ENCODE data around the gene TRAPPC3L. TPM values are rescaled to one million over a fixed set of nuclear protein-coding genes. Genes with fewer than 3 reads are reported as not detected.

TRAPPC3L gene
- total and polyA plus RNA-seq, 2 of the 8 experiments (the other 6 are each of a cell fraction or from before 2014, with no cell fraction given): not detected

DNA sequence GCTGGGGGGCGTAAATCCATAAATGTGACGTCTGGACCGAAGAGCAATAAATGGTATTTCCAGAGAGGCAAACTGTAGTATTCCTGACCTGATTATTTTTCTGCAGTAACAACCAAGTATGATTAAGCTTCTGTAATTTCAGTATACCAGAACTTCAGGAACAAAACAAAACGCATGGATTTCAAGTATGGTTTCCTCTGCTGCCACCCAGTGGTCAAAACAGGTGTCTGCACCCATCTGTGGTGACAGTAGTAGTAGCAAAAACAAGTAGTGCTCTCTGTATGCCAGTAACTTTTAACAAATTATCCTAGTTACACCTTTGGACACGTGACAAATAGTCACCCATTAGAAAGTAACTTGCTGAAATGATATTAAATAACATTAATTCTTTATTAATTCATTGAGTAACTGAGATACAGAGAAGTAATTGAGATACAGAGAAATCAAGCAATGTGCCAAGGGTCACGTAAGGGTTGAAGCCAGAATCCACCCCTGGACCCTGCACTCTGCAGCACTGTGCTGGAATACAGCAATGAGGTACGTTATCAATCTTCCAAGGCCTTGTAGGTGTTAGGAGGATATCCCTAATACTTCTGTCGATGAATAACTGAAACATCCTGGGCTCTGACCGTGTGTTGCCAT, 16.0 kb upstream of the TRAPPC3L start:
- no peaks in the 10 kb centered on the region for H3K27me3 ChIP-seq (replicated peaks in 1 of 4; ENCODE audit: control insufficient read depth in 3 of 4, extremely low read depth in 1 of 4, insufficient read depth in 3 of 4, low read length in 3 of 4)
- H2BK20ac ChIP-seq (ENCODE audit: low read length): no peak overlapping the region
- ChIA-PET CTCF (ENCODE audit: partially characterized antibody) (interaction anchor here (0.6 to 6.7 kb wide), 58 partner anchors 7 to 359 kb away, joined by 3 to 59 read pairs (median 4); partner anchors contain the start of genes CALHM4, CALHM5, RWDD1 and TRAPPC3L), POLR2A (ENCODE audit: partially characterized antibody) (interaction anchor here (1.6 kb wide), 1 partner anchor 10 kb away, joined by 6 read pairs; the partner anchor contains the start of gene RWDD1)
- no peak overlapping the region for H2BK5ac ChIP-seq (ENCODE audit: low read depth, low read length)
- no peaks in the 10 kb centered on the region for H3K23me2 ChIP-seq (ENCODE audit: low read depth, low read length)
- H3K4me1 ChIP-seq (replicated peaks in 1 of 4; ENCODE audit: control insufficient read depth in 3 of 4, insufficient read depth in 4 of 4, low read length in 3 of 4): no peaks in the 10 kb centered on the region
- H3K27ac ChIP-seq (ENCODE audit: low read depth, low read length): no peak overlapping the region
- H4K20me1 ChIP-seq (replicated peaks in 1 of 2; ENCODE audit: control insufficient read depth in 1 of 2, insufficient read depth in 2 of 2, low read length in 2 of 2): no peaks in the 10 kb centered on the region
- peak overlapping the region; percentile 94 for H2AFZ ChIP-seq (ENCODE audit: low read length)
- H2BK12ac ChIP-seq (ENCODE audit: low read depth, low read length): no peak overlapping the region
- H4K91ac ChIP-seq (replicated peaks; ENCODE audit: insufficient read length, low read length): no peak overlapping the region
- H3K14ac ChIP-seq (ENCODE audit: insufficient read length): no peak overlapping the region
- H2BK15ac ChIP-seq (ENCODE audit: low read length): no peak overlapping the region
- H3K9ac ChIP-seq (replicated peaks in 1 of 4; ENCODE audit: extremely low read depth in 1 of 4, low read depth in 3 of 4, low read length in 3 of 4): peak overlapping the region in 1 of 4 experiments; percentile 34; a peak in 1 of 7 replicates
- no peak overlapping the region for H2AK5ac ChIP-seq (ENCODE audit: low read depth, low read length)
- H3K9me3 ChIP-seq (ENCODE audit: insufficient read depth in 2 of 2, low read depth in 1 of 2, low read length in 1 of 2): no peaks in the 10 kb centered on the region
- no peaks in the 10 kb centered on the region for H3K79me2 ChIP-seq (ENCODE audit: control insufficient read depth in 1 of 2, insufficient read depth in 2 of 2, low read length in 2 of 2)
- H2BK120ac ChIP-seq (replicated peaks; ENCODE audit: low read depth, low read length): no peak overlapping the region
- H3K18ac ChIP-seq (ENCODE audit: extremely low read depth, low read length): no peak overlapping the region
- no peak overlapping the region for H3K23ac ChIP-seq (ENCODE audit: insufficient read length)
- DNase-seq (ENCODE audit: low read depth in 1 of 2, low spot score in 2 of 2): peak in 1 of 2 experiments; percentile 83
- peak; percentile 86 for FAIRE-seq
- 54% methylated on average over 9 of the region's 9 CpGs; no CpG with 5 or more reads in 1 of the 2 experiments for whole genome bisulfite sequencing, 2 experiments (ENCODE audit: extremely low coverage in 1 of 2, insufficient coverage in 1 of 2, insufficient read length in 1 of 2, insufficient replicate concordance in 2 of 2, low coverage in 1 of 2, low lambda C conversion rate in 2 of 2, missing lambda C conversion rate in 1 of 2)
- H4K5ac ChIP-seq (ENCODE audit: insufficient read length, low read depth, low read length): no peak overlapping the region
- no peak overlapping the region for H4K8ac ChIP-seq (ENCODE audit: extremely low read depth, insufficient read depth, low read length)
- H3K56ac ChIP-seq (replicated peaks; ENCODE audit: insufficient read length, low read depth, low read length): no peak overlapping the region
- no peaks in the 10 kb centered on the region for H3K36me3 ChIP-seq (ENCODE audit: control insufficient read depth in 2 of 4, insufficient read depth in 4 of 4, low read length in 3 of 4)
- no peaks in the 10 kb centered on the region for H3K79me1 ChIP-seq (ENCODE audit: low read depth, low read length)
- no peak overlapping the region for H3K4ac ChIP-seq (replicated peaks; ENCODE audit: insufficient read length, low read depth, low read length)
- peak overlapping the region in 1 of 2 experiments; percentile 23; a peak in 1 of 4 replicates for H3K4me2 ChIP-seq (ENCODE audit: insufficient read depth in 1 of 2, low read depth in 2 of 2, low read length in 2 of 2)
- TF ChIP-seq ASH2L (IDR thresholded peaks at IDR 0.05; ENCODE audit: low read length) (no peak), GTF2F1 (IDR thresholded peaks at IDR 0.05; ENCODE audit: borderline replicate concordance, low read depth, low read length) (no peak), RAD21 (IDR thresholded peaks at IDR 0.05 in 1 of 2, conservative IDR thresholded peaks at IDR 0.05 in 1 of 2; ENCODE audit: low read depth in 2 of 2, low read length in 2 of 2) (peak; percentile 87), CTCF (IDR thresholded peaks at IDR 0.05; ENCODE audit: control extremely low read depth in 1 of 3, insufficient read depth in 1 of 3, low read depth in 1 of 3, low read length in 3 of 3) (peak; percentile 38 to 88 (median 84))
- TF ChIP-seq, protein P1, sequence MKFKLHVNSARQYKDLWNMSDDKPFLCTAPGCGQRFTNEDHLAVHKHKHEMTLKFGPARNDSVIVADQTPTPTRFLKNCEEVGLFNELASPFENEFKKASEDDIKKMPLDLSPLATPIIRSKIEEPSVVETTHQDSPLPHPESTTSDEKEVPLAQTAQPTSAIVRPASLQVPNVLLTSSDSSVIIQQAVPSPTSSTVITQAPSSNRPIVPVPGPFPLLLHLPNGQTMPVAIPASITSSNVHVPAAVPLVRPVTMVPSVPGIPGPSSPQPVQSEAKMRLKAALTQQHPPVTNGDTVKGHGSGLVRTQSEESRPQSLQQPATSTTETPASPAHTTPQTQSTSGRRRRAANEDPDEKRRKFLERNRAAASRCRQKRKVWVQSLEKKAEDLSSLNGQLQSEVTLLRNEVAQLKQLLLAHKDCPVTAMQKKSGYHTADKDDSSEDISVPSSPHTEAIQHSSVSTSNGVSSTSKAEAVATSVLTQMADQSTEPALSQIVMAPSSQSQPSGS (IDR thresholded peaks at IDR 0.05; ENCODE audit: low read length): no peak
- TF ChIP-seq, protein P2, sequence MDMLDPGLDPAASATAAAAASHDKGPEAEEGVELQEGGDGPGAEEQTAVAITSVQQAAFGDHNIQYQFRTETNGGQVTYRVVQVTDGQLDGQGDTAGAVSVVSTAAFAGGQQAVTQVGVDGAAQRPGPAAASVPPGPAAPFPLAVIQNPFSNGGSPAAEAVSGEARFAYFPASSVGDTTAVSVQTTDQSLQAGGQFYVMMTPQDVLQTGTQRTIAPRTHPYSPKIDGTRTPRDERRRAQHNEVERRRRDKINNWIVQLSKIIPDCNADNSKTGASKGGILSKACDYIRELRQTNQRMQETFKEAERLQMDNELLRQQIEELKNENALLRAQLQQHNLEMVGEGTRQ (IDR thresholded peaks at IDR 0.05; ENCODE audit: low read length): peak; percentile 26; the same call in 1 of the 2 replicates
- no peak overlapping the region; a peak in 1 of 8 replicates for H3K4me3 ChIP-seq (ENCODE audit: extremely low read depth in 1 of 4, insufficient read depth in 2 of 4, low read depth in 3 of 4, low read length in 4 of 4)

Data from H1 (cell line).